ENCODE data around the gene GNAI1.

DNA sequence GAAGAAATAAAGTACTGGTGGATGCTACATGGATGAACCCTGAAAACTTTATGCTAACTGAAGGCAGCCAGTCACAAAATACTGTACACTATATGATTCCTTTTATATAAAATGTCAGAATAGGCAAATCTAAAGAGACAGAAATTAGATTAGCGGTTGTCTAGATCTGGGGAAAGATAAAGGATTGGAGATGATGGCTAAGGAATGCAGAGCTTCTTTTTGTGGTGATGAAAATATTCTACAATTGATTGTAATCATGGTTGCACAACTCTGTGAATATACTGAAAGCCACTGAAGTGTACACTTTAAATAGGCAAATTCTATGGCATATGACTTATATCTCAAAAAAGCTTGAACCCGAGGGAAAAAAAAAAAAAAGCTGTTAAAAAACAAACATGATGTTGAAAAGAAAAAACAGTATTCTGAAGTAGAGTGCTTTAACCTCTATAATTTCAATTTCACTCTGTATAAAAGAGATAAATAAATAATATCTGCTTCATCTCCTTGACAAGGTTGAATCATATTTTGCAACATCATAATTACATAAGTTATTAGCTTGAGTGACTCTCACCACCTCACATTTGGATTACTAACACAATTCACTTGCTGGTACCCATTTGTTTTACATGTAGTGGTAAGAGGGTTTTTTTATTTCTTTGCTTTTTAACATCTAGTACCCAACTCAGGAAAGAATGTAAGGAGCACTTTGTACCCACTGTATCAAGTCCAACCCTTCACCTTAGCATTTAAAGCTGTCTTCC lies 2.8 kb upstream of the GNAI1 start:
- TF ChIP-seq, protein P1, sequence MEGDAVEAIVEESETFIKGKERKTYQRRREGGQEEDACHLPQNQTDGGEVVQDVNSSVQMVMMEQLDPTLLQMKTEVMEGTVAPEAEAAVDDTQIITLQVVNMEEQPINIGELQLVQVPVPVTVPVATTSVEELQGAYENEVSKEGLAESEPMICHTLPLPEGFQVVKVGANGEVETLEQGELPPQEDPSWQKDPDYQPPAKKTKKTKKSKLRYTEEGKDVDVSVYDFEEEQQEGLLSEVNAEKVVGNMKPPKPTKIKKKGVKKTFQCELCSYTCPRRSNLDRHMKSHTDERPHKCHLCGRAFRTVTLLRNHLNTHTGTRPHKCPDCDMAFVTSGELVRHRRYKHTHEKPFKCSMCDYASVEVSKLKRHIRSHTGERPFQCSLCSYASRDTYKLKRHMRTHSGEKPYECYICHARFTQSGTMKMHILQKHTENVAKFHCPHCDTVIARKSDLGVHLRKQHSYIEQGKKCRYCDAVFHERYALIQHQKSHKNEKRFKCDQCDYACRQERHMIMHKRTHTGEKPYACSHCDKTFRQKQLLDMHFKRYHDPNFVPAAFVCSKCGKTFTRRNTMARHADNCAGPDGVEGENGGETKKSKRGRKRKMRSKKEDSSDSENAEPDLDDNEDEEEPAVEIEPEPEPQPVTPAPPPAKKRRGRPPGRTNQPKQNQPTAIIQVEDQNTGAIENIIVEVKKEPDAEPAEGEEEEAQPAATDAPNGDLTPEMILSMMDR (IDR thresholded peaks at IDR 0.05) = no peak
- TF ChIP-seq POLR2A (IDR thresholded peaks at IDR 0.05) = no peak

Data from right lobe of liver (tissue), 4 donors.